NOMO-1 (cell line): ENCODE results near the gene MSANTD1.

Source experiments
- DNase-seq, 2 experiments: peaks; one replicate each; lab custom pipeline; 2025; ENCODE audit not compliant: unreplicated experiment in 2 of 2; lab: John Stamatoyannopoulos, UW

MSANTD1 gene

DNA sequence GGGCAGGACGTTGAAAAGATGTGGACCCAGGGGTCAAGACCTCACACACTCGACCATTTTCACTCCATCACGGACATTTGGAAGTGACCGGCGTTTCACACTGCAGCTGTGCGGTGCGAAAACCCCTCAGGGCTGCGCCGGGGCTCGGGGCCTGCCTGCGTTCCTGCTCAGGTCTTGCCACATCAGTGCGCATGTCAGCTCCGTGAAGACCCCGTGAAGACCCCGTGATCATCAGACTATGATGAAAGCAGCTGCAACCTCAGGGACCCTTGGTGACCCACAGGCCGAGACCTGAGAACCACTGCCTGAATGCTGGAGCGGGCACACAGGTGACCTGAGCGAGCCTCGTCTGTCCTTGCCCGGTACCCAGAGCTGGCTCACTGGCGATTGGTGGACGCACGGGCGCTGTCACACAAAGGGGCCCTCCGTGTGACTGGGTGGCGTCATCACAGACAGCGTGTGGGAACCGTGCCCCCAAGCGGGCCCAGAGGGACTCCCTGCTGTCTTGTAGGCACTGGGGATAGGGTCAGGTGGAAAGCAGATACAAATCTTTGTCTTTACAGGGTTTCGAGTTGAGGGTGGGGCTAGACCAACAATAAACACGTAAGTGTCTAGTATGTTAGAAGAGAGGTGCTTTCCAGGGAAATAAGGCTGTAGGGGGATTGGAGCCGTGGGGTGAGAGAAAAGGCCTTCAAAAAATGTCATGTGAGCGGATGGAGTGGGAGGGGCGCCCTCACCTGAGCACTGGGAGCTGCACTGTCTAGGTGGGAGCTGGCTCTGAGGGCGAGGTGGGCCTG is 12.7 kb downstream of the MSANTD1 start:
- no peak for DNase-seq

GRCh38 chr4:3262208-3263052 is 13.5 kb downstream of the MSANTD1 start:
- no peak for DNase-seq

DNA sequence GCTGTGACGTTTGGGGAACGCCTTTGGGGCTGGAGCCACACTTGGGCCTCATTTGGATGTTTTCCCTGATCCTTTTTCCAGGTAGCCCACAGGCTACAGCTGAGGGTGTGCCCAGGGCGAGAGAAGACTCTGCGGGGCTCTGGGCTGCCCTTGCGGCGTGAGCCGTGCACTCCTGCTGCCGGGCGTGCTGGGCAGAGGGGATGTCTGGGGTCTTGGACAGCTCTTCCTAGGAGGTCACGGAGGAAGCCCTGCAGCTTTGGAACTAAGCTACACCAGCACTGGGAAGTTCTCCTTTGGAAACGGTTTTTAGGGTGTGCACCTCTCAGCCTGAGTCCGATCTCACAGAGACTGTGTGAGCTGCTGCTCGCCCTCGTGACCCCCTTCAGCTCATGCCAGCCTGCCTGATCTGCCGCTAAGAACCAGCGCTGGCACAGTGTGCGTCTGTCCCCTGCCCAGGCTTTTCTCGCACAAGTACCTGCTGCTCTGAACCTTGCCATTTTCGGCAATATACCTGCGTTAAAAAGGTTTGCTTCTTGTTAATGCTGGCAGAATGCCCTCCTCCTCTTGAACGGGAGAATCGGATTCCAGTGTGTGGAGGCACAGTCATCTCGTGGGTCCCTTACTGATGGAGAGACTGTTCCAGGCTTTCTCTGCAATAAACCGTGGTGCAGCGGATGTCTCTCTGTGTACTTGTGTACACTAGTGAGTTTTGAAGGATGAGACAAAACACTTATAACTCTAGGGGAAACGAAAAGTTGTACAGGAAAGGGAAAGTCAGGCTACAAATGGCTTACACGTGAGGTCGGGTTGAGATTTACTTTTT is 14.3 kb downstream of the MSANTD1 start:
- no peak for DNase-seq

GRCh38 chr4:3263876-3264193 is 14.9 kb downstream of the MSANTD1 start:
- no peak for DNase-seq

DNA sequence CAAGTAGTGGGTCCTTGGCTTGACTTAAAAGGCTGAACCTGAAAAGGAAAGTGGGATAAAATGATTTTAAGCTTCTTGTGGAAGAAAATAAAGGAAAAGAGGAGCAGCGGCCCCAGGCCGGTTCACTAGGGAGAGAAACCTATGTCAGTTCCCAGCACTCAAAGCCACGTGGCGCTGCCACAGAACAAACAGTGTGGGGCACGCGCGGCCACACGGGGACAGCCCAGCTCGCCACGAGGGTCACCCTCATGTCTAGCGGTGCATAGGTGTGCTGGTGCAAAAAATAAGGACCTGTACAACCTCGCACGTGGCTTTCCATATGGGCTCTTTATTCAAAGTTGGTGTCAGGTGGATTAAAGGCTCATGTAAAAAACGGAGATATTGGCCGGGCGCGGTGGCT is 17.1 kb downstream of the MSANTD1 start:
- no peak for DNase-seq

DNA sequence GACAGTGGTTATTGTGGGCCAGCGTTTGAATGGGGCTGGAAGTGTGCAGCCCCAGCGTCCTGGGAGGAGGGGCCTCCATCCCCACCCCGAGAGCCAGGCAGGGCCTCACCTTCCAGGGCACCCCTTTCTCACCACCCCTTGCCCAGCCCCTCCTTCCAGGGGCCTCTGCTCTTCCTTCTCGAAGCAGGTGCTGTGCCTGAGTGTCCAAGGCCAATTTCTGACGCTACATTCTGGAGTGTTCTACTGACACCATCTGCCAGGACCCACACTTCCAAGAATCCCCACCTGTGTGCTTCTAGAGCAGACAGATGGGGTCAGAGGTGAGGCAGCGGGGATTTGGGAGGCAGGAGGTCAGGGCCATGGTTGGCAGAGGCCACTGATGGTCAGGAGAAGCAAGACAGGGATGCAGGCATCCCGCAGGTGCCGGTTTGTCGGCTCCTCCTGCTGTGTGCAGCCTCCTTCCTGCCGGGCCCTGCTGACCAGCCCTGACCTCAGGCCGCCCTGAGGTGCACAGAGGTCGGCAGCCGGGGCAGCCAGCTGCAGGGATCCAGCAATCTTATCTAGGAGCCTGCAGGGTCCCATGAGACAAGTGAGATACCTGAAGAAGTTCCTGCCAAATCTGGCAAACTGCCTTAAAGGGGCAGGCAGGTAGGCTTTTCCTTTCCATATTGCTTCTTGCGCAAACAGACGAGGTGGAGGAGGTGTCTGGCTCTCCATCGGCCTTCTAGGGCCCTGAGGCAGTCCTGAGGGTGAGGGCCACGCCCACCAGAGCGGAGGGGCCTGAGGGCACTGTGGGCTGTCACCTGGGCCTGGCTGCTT is 18.8 kb downstream of the MSANTD1 start:
- DNase-seq: no peak

DNA sequence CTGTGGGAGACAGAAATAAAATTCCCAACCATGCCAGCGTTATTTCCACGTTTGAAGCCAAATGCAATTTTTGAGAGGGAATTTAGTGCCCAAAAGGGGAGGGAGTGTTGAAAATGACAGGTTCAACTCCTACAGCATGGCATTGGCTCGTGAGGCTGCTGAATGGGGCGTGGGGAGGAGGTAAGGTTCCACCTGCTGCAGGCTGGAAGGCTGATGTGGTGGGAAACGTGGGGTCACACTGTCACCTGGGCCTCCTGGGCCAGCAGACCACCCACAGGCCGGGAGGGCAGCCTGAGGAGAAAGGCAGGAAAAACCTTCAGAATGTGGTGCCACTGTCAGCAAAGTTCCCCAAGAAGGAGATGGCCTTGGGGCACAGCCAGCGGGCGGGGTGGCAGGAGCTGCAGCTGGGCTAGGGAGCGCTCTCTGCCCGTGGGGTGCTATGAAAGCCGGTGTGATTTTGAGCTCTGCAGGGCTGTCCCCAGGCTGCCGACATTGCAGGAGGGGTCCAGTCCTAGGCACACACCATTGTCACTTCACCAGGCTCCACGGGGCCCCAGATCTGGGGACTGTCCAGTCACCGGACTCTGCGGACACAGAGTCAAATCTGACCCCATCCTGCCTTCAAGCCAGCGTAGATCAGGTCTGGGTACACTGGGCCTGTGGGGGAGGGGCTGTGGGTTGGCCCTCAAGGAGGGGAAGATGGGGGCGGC is 19.6 kb downstream of the MSANTD1 start:
- DNase-seq: no peak

- no peak for DNase-seq
Observed at GRCh38 chr4:3269105-3269927, 20.4 kb downstream of the MSANTD1 start.

- no peak for DNase-seq
Observed at GRCh38 chr4:3269991-3270611, 21.1 kb downstream of the MSANTD1 start.

DNA sequence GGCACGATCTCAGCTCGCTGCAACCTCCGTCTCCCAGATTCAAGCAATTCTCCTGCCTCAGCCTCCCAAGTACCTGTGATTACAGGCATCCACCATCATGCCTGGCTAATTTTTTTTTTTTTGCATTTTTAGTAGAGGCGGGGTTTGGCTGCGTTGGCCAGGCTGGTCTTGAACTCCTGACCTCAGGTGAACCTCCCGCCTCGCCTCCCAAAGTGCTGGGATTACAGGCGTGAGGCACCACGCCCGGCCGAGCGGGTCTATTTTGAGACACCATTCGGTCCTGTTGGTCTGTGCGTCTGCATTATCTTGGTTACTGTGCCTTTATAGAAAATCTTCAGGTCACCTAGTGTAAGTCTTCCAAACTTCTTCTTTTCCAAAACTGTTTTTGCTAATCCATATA is 22.2 kb downstream of the MSANTD1 start:
- DNase-seq: no peak

GRCh38 chr4:3276986-3277385 is 28.0 kb downstream of the MSANTD1 start:
- no peak for DNase-seq

DNA sequence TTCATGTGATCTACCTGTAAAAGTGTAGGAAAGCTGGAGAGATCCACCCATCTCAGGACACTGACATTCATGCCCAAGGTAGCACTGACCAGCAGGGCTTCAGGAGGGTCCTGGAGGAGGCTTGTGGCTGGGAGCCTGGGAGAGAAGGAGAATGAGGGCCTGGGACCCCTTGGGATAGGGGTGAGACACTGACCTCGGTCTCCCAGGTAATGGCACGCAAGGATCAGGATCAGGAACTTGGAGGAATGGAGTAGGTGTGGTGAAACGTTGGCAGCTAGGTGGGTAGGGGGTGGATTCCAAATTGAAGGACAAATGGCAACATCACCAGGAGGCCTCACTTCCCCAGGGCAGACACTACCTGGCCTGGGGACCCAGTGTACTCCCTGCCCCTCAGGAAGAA is 31.5 kb downstream of the MSANTD1 start:
- no peak for DNase-seq

GRCh38 chr4:3283483-3283882 is 34.5 kb downstream of the MSANTD1 start:
- no peak for DNase-seq

DNA sequence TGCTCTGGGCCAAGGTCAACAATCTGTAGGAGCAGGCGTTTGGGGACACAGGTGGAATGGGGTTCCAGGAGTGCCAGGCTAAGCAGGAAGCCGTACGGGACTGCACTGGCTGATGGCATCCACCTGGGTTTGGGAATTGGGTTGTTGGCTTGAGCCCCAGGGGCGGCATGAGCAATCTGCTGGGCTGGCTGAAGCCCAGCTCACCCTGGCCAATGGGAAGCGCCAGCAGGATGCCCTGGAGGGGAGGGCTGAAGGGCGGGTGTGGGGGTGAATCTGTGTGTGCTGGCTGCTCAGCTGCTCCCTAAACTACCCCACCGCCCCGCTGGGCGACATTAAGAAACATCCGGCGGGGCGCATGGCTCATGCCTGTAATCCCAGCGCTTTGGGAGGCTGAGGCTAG is 35.0 kb downstream of the MSANTD1 start:
- no peak for DNase-seq

DNA sequence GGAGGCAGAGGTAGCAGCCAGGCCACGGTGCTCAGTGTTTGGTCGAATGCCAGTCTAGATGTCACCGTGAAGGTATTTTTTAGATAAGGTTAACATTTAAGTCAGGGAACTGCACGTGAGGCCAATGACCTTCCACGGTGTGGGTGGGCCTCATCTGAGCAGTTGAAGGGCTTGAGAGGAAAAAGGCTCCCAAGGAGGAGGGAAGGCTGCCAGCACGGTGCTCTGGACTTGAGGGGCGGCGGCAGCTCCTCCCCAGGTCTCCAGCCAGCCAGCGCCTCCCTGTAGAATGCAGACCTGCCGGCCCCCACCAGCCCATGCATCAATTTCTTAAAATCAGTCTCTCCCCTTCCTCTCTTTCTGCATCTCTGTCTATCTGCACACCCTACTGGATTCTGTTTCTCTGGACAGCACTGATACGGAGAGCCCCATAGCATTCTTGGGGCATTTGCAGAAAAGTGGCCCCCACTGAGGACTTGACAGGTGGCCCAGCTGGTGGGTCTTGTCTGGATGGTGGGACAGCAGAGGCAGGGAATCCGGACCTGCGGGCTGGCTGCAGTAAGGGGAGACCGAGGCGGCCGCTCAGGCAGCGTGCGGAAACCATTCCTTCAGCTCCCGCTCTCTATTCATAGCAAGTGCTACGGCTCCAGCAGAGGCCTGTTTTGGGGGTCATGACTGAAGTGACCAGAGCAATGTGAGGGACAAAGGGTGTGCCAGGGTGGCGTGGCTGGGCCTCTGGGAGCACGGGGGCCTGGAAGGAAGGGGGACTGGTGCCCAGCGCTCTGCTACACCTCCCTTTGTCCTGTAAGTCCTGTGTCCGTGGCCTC is 36.0 kb downstream of the MSANTD1 start:
- no peak for DNase-seq

GRCh38 chr4:3285558-3286334 is 36.8 kb downstream of the MSANTD1 start:
- peak in 1 of 2 experiments; percentile 89 for DNase-seq
